ENCODE results near the gene MINDY4. TPM values are rescaled to one million over a fixed set of nuclear protein-coding genes. Genes with fewer than 3 reads are reported as not detected.

The MINDY4 gene
- total RNA-seq, 2 experiments from 2014 or later = 1.3 to 1.7 TPM

- Mint-ChIP-seq H3K27me3 (no peaks in the 10 kb centered on the region), H3K9me3 (no peaks in the 10 kb centered on the region), H3K27ac (no peak overlapping the region), H3K4me1 (ENCODE audit: low read depth) (no peaks in the 10 kb centered on the region), H3K36me3 (ENCODE audit: low read depth) (no peaks in the 10 kb centered on the region), H3K4me3 (no peak overlapping the region)
- ATAC-seq (no peak), DNase-seq (no peak)
- intact Hi-C loops (cut with micrococcal nuclease) = no loop called here
- no peak for TF ChIP-seq CTCF (IDR thresholded peaks at IDR 0.05)
- ChIA-PET CTCF (no interaction called here), POLR2A (no interaction called here)
Measured at GRCh38 chr7:30849565-30849964, 78.3 kb downstream of the MINDY4 start.

- no peaks in the 10 kb centered on the region for H3K4me1 Mint-ChIP-seq (ENCODE audit: low read depth)
- intact Hi-C loops (cut with micrococcal nuclease) = no loop called here
- H3K27me3 Mint-ChIP-seq = no peaks in the 10 kb centered on the region
- ChIA-PET POLR2A (no interaction called here), CTCF (no interaction called here)
- H3K36me3 Mint-ChIP-seq (ENCODE audit: low read depth) = no peaks in the 10 kb centered on the region
- DNase-seq (no peak), ATAC-seq (no peak)
- no peak for TF ChIP-seq CTCF (IDR thresholded peaks at IDR 0.05)
- H3K27ac Mint-ChIP-seq = no peak overlapping the region
- no peak overlapping the region for H3K4me3 Mint-ChIP-seq
- H3K9me3 Mint-ChIP-seq = no peaks in the 10 kb centered on the region
Measured at GRCh38 chr7:30850426-30850825, 79.2 kb downstream of the MINDY4 start.

GRCh38 chr7:30851651-30852307 is 80.6 kb downstream of the MINDY4 start:
- no peaks in the 10 kb centered on the region for H3K27me3 Mint-ChIP-seq
- no peak for DNase-seq

GRCh38 chr7:30852308-30852684 is 81.1 kb downstream of the MINDY4 start:
- ATAC-seq (no peak), DNase-seq (no peak)
- TF ChIP-seq CTCF (IDR thresholded peaks at IDR 0.05) = no peak
- Mint-ChIP-seq H3K4me1 (ENCODE audit: low read depth) (no peaks in the 10 kb centered on the region), H3K9me3 (no peaks in the 10 kb centered on the region), H3K36me3 (ENCODE audit: low read depth) (no peaks in the 10 kb centered on the region), H3K27me3 (no peaks in the 10 kb centered on the region), H3K4me3 (no peak overlapping the region), H3K27ac (no peak overlapping the region)
- intact Hi-C loops (cut with micrococcal nuclease) = no loop called here
- ChIA-PET CTCF (interaction anchor here (1.3 kb wide), 1 partner anchor 86 kb away, joined by 3 read pairs; no protein-coding TSS in a partner anchor), POLR2A (no interaction called here)

More at GRCh38 chr7:30851651-30852307, 80.6 kb downstream of the MINDY4 start:
- Mint-ChIP-seq H3K27ac (no peak overlapping the region), H3K4me3 (no peak overlapping the region), H3K4me1 (ENCODE audit: low read depth) (no peaks in the 10 kb centered on the region), H3K36me3 (ENCODE audit: low read depth) (no peaks in the 10 kb centered on the region), H3K9me3 (no peaks in the 10 kb centered on the region)
- no peak for ATAC-seq
- intact Hi-C loops (cut with micrococcal nuclease) = no loop called here
- no peak for TF ChIP-seq CTCF (IDR thresholded peaks at IDR 0.05)
- ChIA-PET CTCF (interaction anchor here (1.3 kb wide), 1 partner anchor 86 kb away, joined by 3 read pairs; no protein-coding TSS in a partner anchor), POLR2A (no interaction called here)

- TF ChIP-seq CTCF (IDR thresholded peaks at IDR 0.05) = no peak
- no peaks in the 10 kb centered on the region for H3K27me3 Mint-ChIP-seq
- ATAC-seq (no peak), DNase-seq (no peak)
- H3K27ac Mint-ChIP-seq = no peak overlapping the region
- intact Hi-C loops (cut with micrococcal nuclease) = no loop called here
- H3K4me3 Mint-ChIP-seq = no peak overlapping the region
- no peaks in the 10 kb centered on the region for H3K4me1 Mint-ChIP-seq (ENCODE audit: low read depth)
- no peaks in the 10 kb centered on the region for H3K36me3 Mint-ChIP-seq (ENCODE audit: low read depth)
- ChIA-PET CTCF (interaction anchor here (1.3 kb wide), 1 partner anchor 85 kb away, joined by 3 read pairs; no protein-coding TSS in a partner anchor), POLR2A (no interaction called here)
- no peaks in the 10 kb centered on the region for H3K9me3 Mint-ChIP-seq
Measured at GRCh38 chr7:30852744-30853288, 81.6 kb downstream of the MINDY4 start.
